Gastrocnemius medialis (tissue), 4 donors: Measurements from ENCODE around the gene CXCR4. TPM values are rescaled to one million over a fixed set of nuclear protein-coding genes. Genes with fewer than 3 reads are reported as not detected.

Source experiments
- ATAC-seq, 2 donors: fragments of 150-250 bp; one replicate each; pipeline ENCODE4 v1.9.1; 2016
- DNase-seq, 2 donors: peaks; one replicate each; pipeline ENCODE4 v3.0.0-alpha.2; 2019
- H3K27ac ChIP-seq, 4 donors: fragments of 200-600 bp; sonication (generic); 1 replicate in 1 of 4; 2 replicates in 3 of 4; pipeline ENCODE4 v1.5.1; 2016 to 2018; ENCODE audit warnings: mild to moderate bottlenecking in 2 of 4, moderate library complexity in 1 of 4
- H3K27me3 ChIP-seq, 3 donors: fragments of 200-600 bp; sonication (generic) in 2 of 3; 1 replicate in 1 of 3; 2 replicates in 2 of 3; pipeline versions ENCODE4 v1.5.1 to v1.6.0; 2016 to 2019; ENCODE audit warnings: mild to moderate bottlenecking in 1 of 3, moderate library complexity in 1 of 3
- H3K36me3 ChIP-seq, 2 donors: fragments of 200-600 bp; sonication (generic) in 1 of 2; one replicate each; pipeline ENCODE4 v1.5.1; 2017 to 2018
- H3K4me1 ChIP-seq, 2 donors: fragments of 200-600 bp; sonication (generic) in 1 of 2; one replicate each; pipeline ENCODE4 v1.5.1; 2016 to 2017; ENCODE audit warnings: mild to moderate bottlenecking in 2 of 2
- H3K4me3 ChIP-seq, 4 donors: fragments of 200-600 bp; sonication (generic) in 3 of 4; 1 replicate in 1 of 4; 2 replicates in 3 of 4; pipeline ENCODE4 v1.5.1; 2016 to 2019; ENCODE audit warnings: mild to moderate bottlenecking in 2 of 4
- H3K9me3 ChIP-seq, 3 donors: fragments of 200-600 bp; sonication (generic) in 2 of 3; 1 replicate in 1 of 3; 2 replicates in 2 of 3; pipeline ENCODE4 v1.5.1; 2016 to 2019
- POLR2A ChIP-seq, 2 donors: fragments of 450-650 bp; IDR thresholded peaks; one replicate each; pipeline ENCODE4 v1.6.1; 2017; ENCODE audit warnings: antibody characterized with exemption in 2 of 2, mild to moderate bottlenecking in 2 of 2, moderate library complexity in 2 of 2
- in situ Hi-C, 4 donors: fragments of 200-750 bp; cut with MboI; loops; one replicate each; pipeline versions ENCODE4 v1.15.0 to v1.8.0; 2017; ENCODE audit warnings: low sequenced_read_pairs in 4 of 4
- intact Hi-C: fragments of 100-400 bp; cut with DNase I; formaldehyde crosslinking; loops from one replicate; pipeline ENCODE4 v1.15.1; 2023; ENCODE audit warnings: low total_unique reads
- total RNA-seq, 4 donors: library from RNA; depleted of rRNA; stranded (reverse); fragments of >200 nt; gene quantifications; one replicate each; pipeline versions ENCODE4 v1.1.0 to v1.2.3, GENCODE V29; 2016
- TF ChIP-seq, protein P1 (sequence below), 5 experiments: fragments of 450-650 bp in 3 of 5; fragments of 200-600 bp in 2 of 5; sonication (generic) in 2 of 5; IDR thresholded peaks in 4 of 5; conservative IDR thresholded peaks in 1 of 5; 1 replicate in 4 of 5; 2 replicates in 1 of 5; pipeline ENCODE4 v1.5.1; 2016 to 2019; ENCODE audit warnings: antibody characterized with exemption in 5 of 5, mild to moderate bottlenecking in 3 of 5, moderate library complexity in 3 of 5

CXCR4 gene
- total RNA-seq, 4 donors from 2014 or later, result 2.5 to 6.6 (median 4.0) TPM

DNA sequence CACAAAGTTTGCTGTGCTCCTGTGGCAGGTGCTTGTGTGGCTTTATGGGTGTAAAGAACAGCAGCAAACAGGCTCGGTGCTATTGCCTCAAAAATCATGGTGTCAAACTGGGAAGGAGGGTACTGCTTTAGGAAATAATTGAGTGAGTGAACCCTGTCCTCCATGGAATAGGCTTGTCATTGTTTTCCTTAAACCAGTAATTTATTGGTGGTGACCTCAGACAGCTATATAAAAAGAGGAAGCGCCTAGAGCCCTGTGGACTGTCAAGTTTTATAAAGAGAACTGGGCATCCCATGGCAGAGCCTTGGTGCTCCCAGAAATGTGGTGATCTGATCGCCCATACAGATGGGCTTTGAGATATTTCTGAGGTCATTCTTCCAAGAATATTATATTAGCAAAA is 4.7 kb upstream of the CXCR4 start:
- no peak overlapping the region for H3K27ac ChIP-seq

DNA sequence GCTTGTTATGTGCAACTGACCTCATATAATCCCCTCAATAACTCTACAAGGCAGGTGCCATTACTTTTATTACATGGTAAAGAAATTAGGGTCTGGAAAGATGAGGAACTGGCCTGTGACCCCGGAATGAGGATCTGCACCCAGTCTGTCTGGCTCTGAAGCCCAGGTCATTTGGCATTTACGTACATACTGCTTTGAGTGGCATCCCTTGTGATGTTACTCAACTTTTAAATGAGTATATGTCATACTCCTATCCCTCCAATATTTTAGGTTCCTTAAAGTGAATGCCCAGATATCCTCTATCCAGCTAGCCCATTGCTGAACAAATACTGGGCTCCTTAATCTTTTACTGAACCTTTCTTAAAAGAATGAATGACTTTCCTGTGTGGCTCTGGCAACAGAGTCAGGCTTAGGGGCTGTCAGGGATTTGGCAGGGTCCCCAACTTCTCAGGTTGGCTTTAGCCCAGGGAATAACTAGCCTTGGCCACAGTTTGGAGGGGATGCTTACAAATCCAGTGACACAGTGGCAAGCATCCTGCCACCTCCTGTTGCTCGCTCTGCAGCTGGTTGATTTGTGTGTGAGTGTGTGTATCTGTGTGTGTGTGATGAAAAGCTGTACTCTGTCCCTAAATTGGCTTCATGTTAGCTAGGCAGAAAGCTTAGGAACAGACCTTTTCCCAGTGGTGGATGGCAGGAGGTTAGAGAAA is 3.4 kb upstream of the CXCR4 start:
- DNase-seq, result no peak
- H3K36me3 ChIP-seq, result no peaks in the 10 kb centered on the region
- H3K4me3 ChIP-seq, result no peak overlapping the region
- peaks cover 33 to 63% (median 49%) of the 10 kb centered on the region in 3 donors for H3K27me3 ChIP-seq
- TF ChIP-seq, protein P1, sequence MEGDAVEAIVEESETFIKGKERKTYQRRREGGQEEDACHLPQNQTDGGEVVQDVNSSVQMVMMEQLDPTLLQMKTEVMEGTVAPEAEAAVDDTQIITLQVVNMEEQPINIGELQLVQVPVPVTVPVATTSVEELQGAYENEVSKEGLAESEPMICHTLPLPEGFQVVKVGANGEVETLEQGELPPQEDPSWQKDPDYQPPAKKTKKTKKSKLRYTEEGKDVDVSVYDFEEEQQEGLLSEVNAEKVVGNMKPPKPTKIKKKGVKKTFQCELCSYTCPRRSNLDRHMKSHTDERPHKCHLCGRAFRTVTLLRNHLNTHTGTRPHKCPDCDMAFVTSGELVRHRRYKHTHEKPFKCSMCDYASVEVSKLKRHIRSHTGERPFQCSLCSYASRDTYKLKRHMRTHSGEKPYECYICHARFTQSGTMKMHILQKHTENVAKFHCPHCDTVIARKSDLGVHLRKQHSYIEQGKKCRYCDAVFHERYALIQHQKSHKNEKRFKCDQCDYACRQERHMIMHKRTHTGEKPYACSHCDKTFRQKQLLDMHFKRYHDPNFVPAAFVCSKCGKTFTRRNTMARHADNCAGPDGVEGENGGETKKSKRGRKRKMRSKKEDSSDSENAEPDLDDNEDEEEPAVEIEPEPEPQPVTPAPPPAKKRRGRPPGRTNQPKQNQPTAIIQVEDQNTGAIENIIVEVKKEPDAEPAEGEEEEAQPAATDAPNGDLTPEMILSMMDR (IDR thresholded peaks at IDR 0.05 in 4 of 5, conservative IDR thresholded peaks at IDR 0.05 in 1 of 5), result no peak
- TF ChIP-seq POLR2A (IDR thresholded peaks at IDR 0.05), result no peak
- intact Hi-C loops, result no loop called here
- no peak overlapping the region for H3K27ac ChIP-seq
- no peaks in the 10 kb centered on the region for H3K9me3 ChIP-seq
- H3K4me1 ChIP-seq, result peaks cover 6 to 30% of the 10 kb centered on the region in 2 donors
- in situ Hi-C loops, result no loop called here
- ATAC-seq, result no peak

More for the DNA sequence above, 4.7 kb upstream of the CXCR4 start:
- in situ Hi-C loops (no loop called here), intact Hi-C loops (no loop called here)
- Histone ChIP-seq H3K9me3 (no peaks in the 10 kb centered on the region), H3K4me3 (no peak overlapping the region), H3K4me1 (peaks cover 6 to 17% of the 10 kb centered on the region in 2 donors), H3K27me3 (peaks cover 33 to 50% (median 43%) of the 10 kb centered on the region in 3 donors), H3K36me3 (no peaks in the 10 kb centered on the region)
- DNase-seq, result no peak
- ATAC-seq, result no peak
- no peak for TF ChIP-seq POLR2A (IDR thresholded peaks at IDR 0.05)
- TF ChIP-seq, protein P1 (IDR thresholded peaks at IDR 0.05 in 4 of 5, conservative IDR thresholded peaks at IDR 0.05 in 1 of 5), result no peak

DNA sequence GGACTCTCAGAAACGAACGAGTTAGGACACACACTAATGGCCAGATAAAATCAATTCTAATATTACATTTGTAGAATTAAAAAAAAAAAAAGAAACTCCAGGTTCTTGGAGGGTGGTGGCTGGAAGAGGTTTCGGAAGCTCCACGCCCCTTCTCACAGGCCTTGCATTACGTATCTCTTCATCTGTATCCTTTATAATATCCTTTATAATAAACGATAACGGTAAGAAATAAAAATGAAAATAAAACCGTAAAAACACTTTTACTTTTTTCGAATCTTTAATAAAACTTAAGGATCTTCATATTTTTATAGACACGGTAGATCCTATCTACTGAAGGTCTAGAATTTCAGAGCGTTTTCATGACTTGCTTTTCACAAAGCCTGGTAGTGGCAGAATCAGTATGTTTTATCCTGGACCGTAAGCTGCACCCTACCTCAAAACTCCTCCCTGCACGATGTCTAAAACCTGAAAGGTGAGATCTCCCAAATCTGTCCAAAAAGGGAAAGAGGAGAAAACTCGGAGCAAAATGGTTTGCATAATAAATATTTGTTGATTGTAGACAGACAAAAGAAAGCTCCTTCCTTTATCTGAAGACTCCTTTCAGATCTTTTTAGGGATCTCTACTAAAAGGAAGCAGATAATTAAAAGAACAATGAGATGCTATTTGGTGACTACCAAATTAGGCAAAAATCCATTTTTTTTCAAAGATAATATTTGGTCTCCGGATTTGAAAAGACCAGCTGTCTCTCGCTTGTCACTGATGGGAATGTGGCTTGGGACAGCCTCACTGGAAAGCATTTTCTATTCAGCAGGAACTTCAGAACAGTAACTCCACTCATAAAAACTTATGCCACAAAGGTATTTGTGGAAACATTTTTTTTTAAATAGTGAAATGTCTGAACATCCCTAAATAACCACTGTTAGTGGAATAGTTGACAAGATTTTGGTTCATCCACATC is 2.0 kb upstream of the CXCR4 start:
- ATAC-seq (no peak), DNase-seq (no peak)
- H3K27me3 ChIP-seq, result peaks cover 38 to 76% (median 58%) of the 10 kb centered on the region in 3 donors
- intact Hi-C loops, result loop anchor here (5.0 to 10.0 kb wide), 3 partner anchors 105 to 265 kb away; no protein-coding TSS in a partner anchor
- no peak for TF ChIP-seq POLR2A (IDR thresholded peaks at IDR 0.05)
- TF ChIP-seq, protein P1 (IDR thresholded peaks at IDR 0.05 in 4 of 5, conservative IDR thresholded peaks at IDR 0.05 in 1 of 5), result no peak
- in situ Hi-C loops, result no loop called here
- H3K4me1 ChIP-seq, result peaks cover 4 to 34% of the 10 kb centered on the region in 2 donors
- no peaks in the 10 kb centered on the region for H3K9me3 ChIP-seq
- no peak overlapping the region for H3K27ac ChIP-seq
- H3K36me3 ChIP-seq, result no peaks in the 10 kb centered on the region
- peak overlapping the region; percentile 48 to 67 (median 56) for H3K4me3 ChIP-seq

DNA sequence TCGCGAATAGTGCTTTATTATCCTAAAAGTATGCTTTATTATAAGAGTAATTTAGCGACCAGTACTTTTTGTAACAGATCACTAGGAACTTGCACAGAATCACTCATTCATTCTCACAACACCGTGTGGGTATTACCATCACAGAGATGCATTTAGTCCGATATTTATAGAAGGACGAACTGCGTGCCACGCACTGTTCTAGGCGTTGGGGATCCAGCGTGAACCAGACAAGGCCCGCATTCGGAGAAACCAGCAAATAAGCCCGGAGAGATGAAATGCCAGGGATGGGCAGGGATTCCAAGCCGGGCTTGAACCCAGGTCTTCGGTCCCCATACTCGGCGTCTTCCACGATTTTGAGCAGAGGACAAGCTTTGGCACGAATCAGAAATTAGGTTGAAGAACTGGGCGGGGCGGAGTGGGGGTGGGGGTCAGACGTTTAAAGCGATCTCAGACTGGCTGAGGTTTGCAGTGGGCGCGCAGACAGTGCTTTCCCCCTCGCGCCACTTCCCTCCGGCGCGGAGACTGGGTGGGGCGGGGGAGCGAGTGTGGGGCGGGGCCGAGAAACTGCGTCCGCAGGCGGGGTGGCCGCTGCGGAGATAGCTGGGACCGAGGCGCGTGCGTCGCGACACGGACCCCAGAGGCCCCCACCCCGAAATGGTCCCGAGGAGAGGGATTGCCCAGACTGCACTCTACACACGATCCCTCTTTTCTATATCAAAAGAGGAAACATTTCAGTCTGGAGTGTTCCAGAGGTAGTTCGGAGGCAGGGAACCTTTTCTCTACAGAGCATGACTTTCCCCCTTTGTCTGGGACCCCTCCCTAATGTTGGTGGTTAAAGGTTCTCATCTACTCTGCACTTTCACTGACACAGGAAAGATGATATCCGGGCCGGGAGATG is 1.1 kb upstream of the CXCR4 start:
- no peak for TF ChIP-seq POLR2A (IDR thresholded peaks at IDR 0.05)
- TF ChIP-seq, protein P1 (IDR thresholded peaks at IDR 0.05 in 4 of 5, conservative IDR thresholded peaks at IDR 0.05 in 1 of 5), result no peak
- in situ Hi-C loops, result no loop called here
- Histone ChIP-seq H3K4me3 (peak overlapping the region; percentile 48 to 67 (median 56)), H3K36me3 (no peaks in the 10 kb centered on the region), H3K4me1 (peaks cover 4 to 34% of the 10 kb centered on the region in 2 donors), H3K27ac (peak overlapping the region in 1 of 4 donors; percentile 17), H3K27me3 (peaks cover 42 to 82% (median 52%) of the 10 kb centered on the region in 3 donors), H3K9me3 (no peaks in the 10 kb centered on the region)
- intact Hi-C loops, result loop anchor here (5.0 to 10.0 kb wide), 3 partner anchors 104 to 266 kb away; no protein-coding TSS in a partner anchor
- DNase-seq (peak in 1 of 2 donors; percentile 43), ATAC-seq (no peak)
